Measurements from ENCODE around the gene SSBP3.
A peak's percentile ranks its signal among the peaks of the same experiment; 100 is the strongest.

SSBP3 gene

DNA sequence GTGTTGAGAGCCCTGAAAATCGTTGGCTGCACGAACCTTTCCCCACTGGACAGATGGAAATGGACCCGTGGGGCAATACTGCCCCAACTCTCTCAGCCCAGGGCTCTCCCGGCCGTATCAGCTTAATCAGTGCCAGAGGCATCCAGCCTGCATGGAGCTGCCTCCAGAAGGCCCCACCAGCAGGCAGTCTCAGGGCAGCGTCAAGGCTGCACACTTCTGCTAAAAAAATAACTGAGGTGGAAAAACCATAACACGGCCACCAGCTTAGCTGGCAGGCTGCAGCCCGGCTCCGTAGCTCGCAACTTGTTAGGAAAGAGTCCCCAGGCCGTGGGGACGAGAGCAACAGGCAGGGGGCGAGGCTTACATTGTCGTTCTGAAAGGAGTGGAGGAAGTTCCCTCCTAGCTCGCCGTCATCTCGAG is 178.3 kb downstream of the SSBP3 start:
- no peak overlapping the region for H3K4me3 Mint-ChIP-seq
- DNase-seq = no peak
- no peaks in the 10 kb centered on the region for H3K27me3 Mint-ChIP-seq
- H3K9me3 Mint-ChIP-seq = no peaks in the 10 kb centered on the region
- peaks cover 35% of the 10 kb centered on the region for H3K4me1 Mint-ChIP-seq (ENCODE audit: low read depth)
- H3K27ac Mint-ChIP-seq = peak overlapping the region; percentile 69
- peaks cover 45% of the 10 kb centered on the region for H3K36me3 Mint-ChIP-seq (ENCODE audit: low read depth)

DNA sequence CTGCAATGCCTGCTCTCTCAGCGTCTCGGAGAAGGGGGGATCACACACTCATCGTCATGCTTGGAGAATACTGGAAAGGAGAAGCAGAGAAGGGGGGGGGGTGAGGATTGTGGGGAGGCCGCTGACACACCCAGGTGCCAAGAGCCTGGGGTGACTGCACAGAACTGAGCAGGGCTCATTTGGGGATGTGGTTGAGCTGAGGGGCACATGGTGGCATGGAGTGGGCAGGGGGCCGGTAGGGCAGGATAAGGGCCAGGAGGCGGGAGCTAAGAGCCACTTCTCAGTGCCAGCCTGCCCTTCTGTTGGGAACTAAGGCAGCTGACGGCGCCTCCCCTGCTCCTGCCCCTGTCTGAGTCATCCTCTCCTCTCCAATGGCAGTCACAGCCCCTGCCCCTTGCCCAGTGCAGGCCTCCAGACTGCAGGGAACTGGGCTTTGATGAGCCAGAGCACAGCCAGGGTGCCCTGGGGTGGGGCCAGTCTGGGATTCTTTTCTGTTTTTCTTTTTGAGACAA is 179.0 kb downstream of the SSBP3 start:
- no peak for DNase-seq
- Mint-ChIP-seq H3K36me3 (ENCODE audit: low read depth) (peaks cover 51% of the 10 kb centered on the region), H3K4me3 (no peak overlapping the region), H3K4me1 (ENCODE audit: low read depth) (peaks cover 37% of the 10 kb centered on the region), H3K9me3 (no peaks in the 10 kb centered on the region), H3K27me3 (no peaks in the 10 kb centered on the region), H3K27ac (peak overlapping the region; percentile 69)

DNA sequence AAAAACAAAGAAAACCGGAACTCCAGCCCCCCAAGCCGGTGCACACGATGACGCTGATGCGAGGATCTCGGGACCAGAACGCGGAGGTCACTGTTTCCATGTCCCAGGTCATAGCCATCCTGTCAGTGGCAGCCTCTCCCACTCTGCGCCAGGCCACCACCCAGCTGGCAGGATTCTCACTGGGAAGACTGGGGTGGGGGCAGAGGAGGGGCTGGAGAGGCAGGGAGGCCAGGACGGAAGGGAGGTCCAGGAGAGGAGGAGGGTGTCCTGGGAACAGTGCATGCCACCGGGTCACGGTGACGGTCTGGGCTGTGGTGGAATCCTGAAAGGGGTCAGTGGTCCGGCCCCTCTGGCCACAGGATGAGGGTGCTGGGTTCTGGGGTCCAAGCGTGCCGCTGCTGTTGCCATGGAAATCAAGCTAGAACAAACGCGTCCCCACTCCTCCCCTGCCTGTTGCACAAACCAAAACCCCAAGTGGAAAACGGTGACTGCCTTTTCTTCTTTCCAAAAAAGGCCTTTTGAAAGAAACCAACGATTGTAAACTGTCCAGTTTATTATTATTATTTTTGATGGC is 180.1 kb downstream of the SSBP3 start:
- H3K27ac Mint-ChIP-seq = peak overlapping the region; percentile 27
- peaks cover 57% of the 10 kb centered on the region for H3K36me3 Mint-ChIP-seq (ENCODE audit: low read depth)

DNA sequence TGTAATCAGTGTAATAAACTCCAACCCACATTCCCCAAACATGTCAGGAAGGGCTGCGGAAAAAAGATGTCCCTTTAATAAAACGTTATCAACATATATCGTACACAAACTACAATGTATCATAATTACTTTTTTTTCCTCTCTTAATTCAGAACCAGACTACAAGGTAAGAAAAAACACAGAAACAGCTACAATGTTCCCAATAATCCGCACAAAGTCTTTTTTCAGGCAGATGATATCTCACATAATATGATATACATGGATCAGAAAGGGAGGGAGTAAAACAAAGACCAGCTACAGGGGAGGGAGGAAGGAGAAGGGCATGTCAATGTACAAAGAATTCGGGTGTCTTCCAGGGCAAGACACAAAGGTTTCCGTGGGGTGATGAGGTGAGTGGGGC is 180.8 kb downstream of the SSBP3 start:
- H3K27me3 Mint-ChIP-seq = no peaks in the 10 kb centered on the region
- peak overlapping the region; percentile 27 for H3K27ac Mint-ChIP-seq
- H3K36me3 Mint-ChIP-seq (ENCODE audit: low read depth) = peaks cover 62% of the 10 kb centered on the region
- no peak for DNase-seq
- peaks cover 24% of the 10 kb centered on the region for H3K4me1 Mint-ChIP-seq (ENCODE audit: low read depth)
- no peaks in the 10 kb centered on the region for H3K9me3 Mint-ChIP-seq
- H3K4me3 Mint-ChIP-seq = no peak overlapping the region

More for the DNA sequence above, 180.1 kb downstream of the SSBP3 start:
- no peak overlapping the region for H3K4me3 Mint-ChIP-seq
- no peaks in the 10 kb centered on the region for H3K27me3 Mint-ChIP-seq
- no peak for DNase-seq
- peaks cover 31% of the 10 kb centered on the region for H3K4me1 Mint-ChIP-seq (ENCODE audit: low read depth)
- H3K9me3 Mint-ChIP-seq = no peaks in the 10 kb centered on the region

DNA sequence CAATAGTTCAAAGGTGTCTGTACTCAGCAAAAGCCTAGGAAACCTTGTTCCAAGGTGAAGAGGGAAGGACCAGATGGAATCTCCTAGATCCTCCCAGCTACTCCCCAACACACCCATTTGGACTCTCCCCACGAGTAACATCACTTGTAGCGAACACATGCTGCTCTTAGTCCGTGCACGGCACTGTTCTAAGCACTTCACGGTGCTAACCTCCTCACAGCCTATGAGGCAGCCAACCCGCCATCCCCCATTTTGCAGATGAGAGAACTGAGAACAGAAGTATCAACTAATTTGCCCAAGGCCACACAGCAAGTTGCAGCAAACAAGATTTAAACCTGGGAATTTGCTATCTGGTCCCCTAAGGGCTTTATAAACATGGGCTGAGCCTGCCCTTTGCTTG is 182.0 kb downstream of the SSBP3 start:
- Mint-ChIP-seq H3K27me3 (no peaks in the 10 kb centered on the region), H3K36me3 (ENCODE audit: low read depth) (peaks cover 73% of the 10 kb centered on the region), H3K9me3 (no peaks in the 10 kb centered on the region), H3K27ac (peak overlapping the region; percentile 45), H3K4me1 (ENCODE audit: low read depth) (peaks cover 15% of the 10 kb centered on the region), H3K4me3 (no peak overlapping the region)
- no peak for DNase-seq

DNA sequence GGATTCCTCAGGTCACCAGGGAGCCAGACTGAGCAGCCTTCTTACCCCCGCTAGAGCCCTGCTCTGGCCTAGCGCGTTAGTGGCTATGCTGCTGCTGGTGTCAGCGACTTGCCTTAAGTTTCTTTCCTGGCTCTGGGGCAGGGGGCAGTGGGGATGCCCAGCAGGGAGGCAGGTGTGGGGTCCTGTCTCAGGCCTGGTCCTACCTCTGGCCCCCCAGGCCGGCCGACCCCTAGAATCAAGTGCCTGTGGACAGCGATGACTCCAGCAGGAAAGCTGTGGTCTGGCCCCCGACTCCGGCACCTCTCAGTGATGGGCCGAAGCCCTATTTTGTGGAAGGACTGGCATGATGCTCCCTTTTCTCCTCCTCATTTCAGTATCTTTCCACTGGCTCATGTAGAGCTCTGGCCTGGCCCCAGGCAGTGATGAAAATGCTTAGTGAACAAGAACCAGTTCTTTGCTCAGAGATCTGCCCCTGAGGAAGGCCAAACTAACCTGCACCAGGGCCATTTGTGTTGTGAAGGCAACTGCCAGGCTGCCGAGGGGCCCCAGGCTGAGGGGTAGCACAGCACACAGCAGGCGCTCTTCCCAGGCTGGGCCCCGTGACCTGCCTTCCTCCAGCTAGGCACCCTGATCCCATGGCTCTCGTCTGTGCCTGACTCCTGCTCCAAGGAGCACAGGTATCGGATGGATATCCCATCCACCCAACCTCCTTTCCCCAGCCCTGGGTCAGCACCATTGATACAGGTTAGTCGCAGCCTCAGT is 182.6 kb downstream of the SSBP3 start:
- H3K4me3 Mint-ChIP-seq = no peak overlapping the region
- DNase-seq = no peak
- no peaks in the 10 kb centered on the region for H3K9me3 Mint-ChIP-seq
- no peaks in the 10 kb centered on the region for H3K27me3 Mint-ChIP-seq
- H3K4me1 Mint-ChIP-seq (ENCODE audit: low read depth) = peaks cover 11% of the 10 kb centered on the region
- peaks cover 79% of the 10 kb centered on the region for H3K36me3 Mint-ChIP-seq (ENCODE audit: low read depth)
- H3K27ac Mint-ChIP-seq = peak overlapping the region; percentile 45

DNA sequence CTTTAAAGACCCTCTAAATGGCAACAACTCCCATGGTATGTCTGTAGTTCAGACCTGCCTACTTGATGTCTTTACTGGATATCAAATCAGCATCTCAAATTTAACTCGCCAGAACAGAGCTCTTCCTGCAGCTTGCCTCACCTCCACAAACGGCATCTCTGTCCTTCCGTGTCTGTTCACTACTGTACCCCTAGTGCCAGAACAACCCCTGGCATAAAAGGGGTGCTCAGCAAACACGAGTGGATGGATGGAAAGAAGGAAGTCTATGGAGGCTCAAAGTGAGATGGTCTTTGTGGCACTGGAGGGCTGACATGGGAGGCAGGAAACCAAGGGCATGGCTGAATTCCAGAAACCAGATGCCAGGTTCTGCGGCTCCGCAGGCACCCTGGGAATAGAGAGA is 183.5 kb downstream of the SSBP3 start:
- Mint-ChIP-seq H3K9me3 (no peaks in the 10 kb centered on the region), H3K36me3 (ENCODE audit: low read depth) (peaks cover 82% of the 10 kb centered on the region), H3K27ac (peak overlapping the region; percentile 35), H3K4me1 (ENCODE audit: low read depth) (peaks cover 8% of the 10 kb centered on the region), H3K4me3 (no peak overlapping the region), H3K27me3 (no peaks in the 10 kb centered on the region)
- no peak for DNase-seq

DNA sequence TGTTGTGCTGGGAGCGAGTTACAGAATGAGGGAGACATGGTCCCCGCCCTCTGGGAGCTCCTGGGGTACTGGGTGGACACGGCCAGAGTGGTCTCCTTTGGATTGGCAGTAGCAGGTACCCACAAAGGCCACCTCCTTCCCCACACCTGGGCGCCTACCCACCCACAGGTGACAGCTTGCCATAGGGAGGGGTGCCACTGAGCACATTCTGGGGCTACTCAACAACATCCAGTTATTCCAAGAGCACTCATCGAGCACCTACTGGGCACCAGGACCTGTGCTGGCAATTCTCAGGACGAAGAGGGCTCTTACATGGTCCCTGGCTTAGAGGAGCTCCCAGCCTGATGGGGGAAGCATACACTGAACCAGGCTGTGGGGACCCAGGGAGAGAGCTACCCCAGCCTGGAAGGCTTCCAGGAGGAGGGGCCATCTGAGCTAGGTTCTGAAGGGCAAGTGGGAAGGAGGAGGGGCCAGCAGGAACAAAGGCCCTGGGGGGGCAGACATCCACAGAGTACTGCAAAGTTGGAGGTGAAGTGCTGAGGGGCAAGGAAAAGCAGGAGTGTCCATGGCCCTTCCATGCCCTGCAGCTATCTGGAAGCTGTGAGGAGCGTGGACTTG is 184.2 kb downstream of the SSBP3 start:
- H3K27me3 Mint-ChIP-seq = no peaks in the 10 kb centered on the region
- H3K27ac Mint-ChIP-seq = peak overlapping the region; percentile 75
- H3K36me3 Mint-ChIP-seq (ENCODE audit: low read depth) = peaks cover 83% of the 10 kb centered on the region
- H3K4me3 Mint-ChIP-seq = no peak overlapping the region
- DNase-seq = no peak
- H3K9me3 Mint-ChIP-seq = no peaks in the 10 kb centered on the region
- peaks cover 5% of the 10 kb centered on the region for H3K4me1 Mint-ChIP-seq (ENCODE audit: low read depth)

DNA sequence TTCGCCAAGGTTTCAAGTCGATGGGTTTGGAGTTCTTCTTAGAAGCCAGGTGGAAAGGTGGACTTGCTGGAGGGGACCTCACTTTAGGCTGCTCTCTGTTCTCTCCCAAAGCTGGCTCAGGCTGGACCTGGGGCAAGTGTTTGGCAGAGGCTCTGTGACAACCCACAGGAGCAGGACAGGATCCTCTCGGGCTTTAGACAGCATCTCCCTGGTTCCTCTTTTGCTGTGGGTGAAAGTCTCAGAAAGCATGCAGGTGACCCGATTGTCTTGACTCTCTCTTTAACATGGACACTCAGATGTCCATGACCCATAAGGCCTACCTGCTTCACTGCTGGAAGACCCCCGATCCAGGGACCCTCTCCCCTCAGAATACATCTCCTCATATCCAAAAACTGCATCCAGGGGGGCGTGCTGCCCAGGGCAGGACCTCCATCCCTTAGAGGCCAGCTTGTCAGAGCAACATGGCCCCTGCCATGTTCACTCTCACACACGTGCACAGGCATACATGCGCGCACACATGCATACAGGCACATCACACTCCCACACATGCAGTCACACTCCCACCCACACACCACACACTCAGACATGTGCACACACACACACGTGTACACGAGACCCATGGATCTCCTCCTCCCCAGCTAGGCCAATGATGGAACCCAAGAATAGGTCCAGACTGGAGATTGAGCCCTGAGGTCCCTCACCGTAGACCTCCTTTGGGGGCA is 184.9 kb downstream of the SSBP3 start:
- Mint-ChIP-seq H3K27me3 (no peaks in the 10 kb centered on the region), H3K9me3 (no peaks in the 10 kb centered on the region), H3K27ac (peak overlapping the region; percentile 42), H3K4me3 (no peak overlapping the region), H3K36me3 (ENCODE audit: low read depth) (peaks cover 88% of the 10 kb centered on the region), H3K4me1 (ENCODE audit: low read depth) (peaks cover 5% of the 10 kb centered on the region)
- DNase-seq = no peak

DNA sequence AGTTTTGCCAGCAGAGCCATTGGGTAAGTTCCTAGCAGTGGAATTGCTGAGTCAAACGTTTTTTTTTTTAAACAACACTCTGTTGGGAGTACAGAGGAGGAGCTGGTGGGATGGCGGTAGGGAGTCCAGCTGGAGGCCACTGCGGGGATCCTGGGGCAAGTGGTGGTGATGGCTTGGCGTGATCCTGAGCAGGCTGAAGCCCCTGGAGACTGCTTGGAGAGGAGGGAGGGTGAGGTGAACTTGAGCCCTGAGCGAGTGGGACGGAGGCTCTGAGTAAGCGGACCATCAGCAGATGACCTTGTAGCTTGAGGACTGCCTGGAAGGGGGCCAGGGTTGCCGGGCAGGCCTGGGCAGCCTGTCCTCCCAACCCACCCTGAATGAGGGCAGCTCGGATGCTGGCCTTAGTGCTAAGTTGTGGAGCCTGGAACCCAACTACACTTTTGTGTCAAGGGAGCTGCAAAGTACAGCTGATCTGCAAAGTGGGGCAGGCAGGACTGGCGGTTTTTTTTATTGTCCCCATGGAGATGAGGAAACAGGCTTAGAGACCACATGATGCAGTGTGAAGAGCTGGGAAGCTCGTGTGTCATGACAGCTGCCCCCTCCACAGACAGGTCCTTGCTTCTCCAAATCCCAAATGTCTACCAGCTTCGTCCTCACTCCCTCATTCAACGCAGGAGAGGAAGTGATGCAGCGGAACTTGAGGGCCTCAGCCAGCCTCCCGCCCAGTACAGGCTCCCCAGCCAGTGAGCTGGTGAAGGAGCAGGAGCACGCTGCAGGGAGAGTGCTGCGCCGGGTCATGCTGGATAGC is 186.0 kb downstream of the SSBP3 start:
- H3K27me3 Mint-ChIP-seq = no peaks in the 10 kb centered on the region
- H3K4me1 Mint-ChIP-seq (ENCODE audit: low read depth) = peaks cover 5% of the 10 kb centered on the region
- H3K36me3 Mint-ChIP-seq (ENCODE audit: low read depth) = peaks cover 90% of the 10 kb centered on the region
- DNase-seq = no peak
- peak overlapping the region; percentile 31 for H3K27ac Mint-ChIP-seq
- no peak overlapping the region for H3K4me3 Mint-ChIP-seq
- H3K9me3 Mint-ChIP-seq = no peaks in the 10 kb centered on the region

DNA sequence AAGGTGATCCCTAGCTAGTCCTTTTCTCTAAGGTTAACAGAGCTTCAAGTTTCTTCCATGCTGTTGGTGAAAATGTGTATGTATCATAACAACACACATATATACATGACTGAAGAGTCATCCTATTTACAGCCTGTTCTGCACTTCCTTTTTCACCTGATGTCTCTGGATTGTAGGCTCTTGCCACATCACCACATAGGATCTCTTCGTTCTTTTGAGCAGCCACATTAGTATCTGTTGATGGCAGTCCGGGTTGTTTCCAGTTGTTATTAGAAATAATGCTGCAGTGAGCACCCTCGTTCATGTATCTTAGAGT is 186.5 kb downstream of the SSBP3 start:
- Mint-ChIP-seq H3K4me1 (ENCODE audit: low read depth) (peaks cover 5% of the 10 kb centered on the region), H3K4me3 (no peak overlapping the region), H3K36me3 (ENCODE audit: low read depth) (peaks cover 91% of the 10 kb centered on the region), H3K27me3 (no peaks in the 10 kb centered on the region), H3K27ac (peak overlapping the region; percentile 31), H3K9me3 (no peaks in the 10 kb centered on the region)
- DNase-seq = no peak

DNA sequence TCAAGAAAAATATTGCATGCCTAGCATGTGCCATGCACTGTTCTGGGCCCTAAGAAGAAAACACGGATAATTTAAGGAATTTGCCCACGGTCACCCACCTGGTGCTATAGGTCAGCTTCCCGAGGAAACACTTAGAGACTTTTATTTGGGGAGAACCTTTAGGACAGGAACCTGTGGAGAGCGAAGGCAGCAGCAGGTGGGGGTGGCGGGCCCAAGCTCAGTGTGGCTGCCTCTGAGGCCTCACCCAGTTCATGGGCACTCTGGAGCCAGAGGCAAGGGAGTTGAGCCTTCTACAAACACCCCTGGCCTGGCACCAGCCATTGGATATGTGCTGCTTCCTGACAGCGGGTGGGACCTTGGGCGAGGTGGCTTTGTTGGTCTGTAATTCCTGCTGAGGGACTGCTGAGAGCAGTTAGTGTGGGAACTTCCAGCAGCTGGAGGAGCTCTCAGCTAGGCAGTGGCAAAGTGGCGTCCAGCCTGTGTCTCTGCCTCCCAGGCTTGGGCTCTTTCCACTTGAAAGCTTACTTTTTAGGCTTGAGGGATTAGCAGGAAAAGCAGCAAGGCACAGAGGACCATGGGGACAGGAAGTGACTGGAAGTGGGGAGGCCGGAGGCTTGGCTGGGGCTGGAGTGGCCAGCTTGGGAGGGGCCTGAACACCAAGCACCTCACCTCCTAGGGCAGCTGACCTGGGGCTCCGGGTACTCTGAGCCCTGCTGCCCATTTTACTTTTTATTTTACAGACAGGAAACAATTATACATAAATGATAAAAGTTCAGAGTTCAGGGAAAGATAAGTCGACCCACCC is 187.1 kb downstream of the SSBP3 start:
- no peak for DNase-seq
- no peaks in the 10 kb centered on the region for H3K27me3 Mint-ChIP-seq
- H3K36me3 Mint-ChIP-seq (ENCODE audit: low read depth) = peaks cover 95% of the 10 kb centered on the region
- no peak overlapping the region for H3K4me3 Mint-ChIP-seq
- peak overlapping the region; percentile 76 for H3K27ac Mint-ChIP-seq
- no peaks in the 10 kb centered on the region for H3K9me3 Mint-ChIP-seq
- H3K4me1 Mint-ChIP-seq (ENCODE audit: low read depth) = peaks cover 5% of the 10 kb centered on the region

DNA sequence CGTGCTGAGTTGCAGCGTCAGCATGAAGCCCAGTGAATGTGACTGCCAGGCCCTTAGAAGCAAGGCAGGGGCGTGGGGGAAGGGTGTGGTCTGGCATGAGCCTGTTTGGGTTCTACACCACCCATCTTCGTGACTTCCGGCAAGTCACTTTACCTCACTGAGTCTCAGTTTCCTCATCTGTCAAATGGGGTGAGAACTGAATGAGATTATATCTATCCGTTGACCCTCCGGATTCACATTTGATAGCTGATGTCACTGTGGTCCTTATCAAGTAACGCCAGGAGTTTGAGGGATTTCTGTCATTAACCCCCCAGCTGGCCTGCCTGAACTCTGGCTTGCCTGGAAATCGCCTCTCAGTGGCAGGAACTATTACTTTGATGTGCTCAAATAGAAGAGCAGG is 190.7 kb downstream of the SSBP3 start:
- Mint-ChIP-seq H3K27me3 (no peaks in the 10 kb centered on the region), H3K36me3 (ENCODE audit: low read depth) (peaks cover 99% of the 10 kb centered on the region), H3K4me1 (ENCODE audit: low read depth) (peaks cover 2% of the 10 kb centered on the region), H3K9me3 (no peaks in the 10 kb centered on the region), H3K27ac (no peak overlapping the region), H3K4me3 (no peak overlapping the region)
- DNase-seq = no peak

Measured in activated T-cell treated with anti-CD3 and anti-CD28 coated beads, Interleukin-2, amount 50 U/mL, for 24 hours (primary cell).